Endodermal cell (in vitro differentiated cells): ENCODE results near the gene RPH3AL. TPM values are rescaled to one million over a fixed set of nuclear protein-coding genes. Genes with fewer than 3 reads are reported as not detected.

Experiments
- DNase-seq: peaks from one replicate; pipeline ENCODE4 v3.0.0-alpha.2; 2017
- H3K27ac ChIP-seq: 2 replicates; pipeline ENCODE4 v1.5.1; 2013; ENCODE audit warnings: mild to moderate bottlenecking, low read depth, low read length, moderate library complexity
- H3K27me3 ChIP-seq: 2 replicates; pipeline ENCODE4 v1.6.1; 2013; ENCODE audit warnings: mild to moderate bottlenecking, low read length, moderate library complexity; ENCODE audit not compliant: insufficient read depth, control insufficient read depth, poor library complexity, severe bottlenecking
- H3K36me3 ChIP-seq: 2 replicates; pipeline ENCODE4 v1.7.0; 2013; ENCODE audit warnings: mild to moderate bottlenecking, low read length, moderate library complexity; ENCODE audit not compliant: control insufficient read depth, insufficient read depth
- H3K4me1 ChIP-seq: one replicate; pipeline ENCODE4 v1.7.0; 2013; ENCODE audit warnings: low read length; ENCODE audit not compliant: control insufficient read depth, insufficient read depth
- H3K4me3 ChIP-seq: 2 replicates; pipeline ENCODE4 v1.5.1; 2013; ENCODE audit warnings: mild to moderate bottlenecking, low read length, moderate library complexity
- H3K9ac ChIP-seq: 2 replicates; pipeline ENCODE4 v1.6.1; 2013; ENCODE audit warnings: mild to moderate bottlenecking, low read length, moderate library complexity; ENCODE audit not compliant: poor library complexity, severe bottlenecking; ENCODE audit errors: extremely low read depth
- H3K9me3 ChIP-seq: 2 replicates; pipeline ENCODE4 v1.6.1; 2013; ENCODE audit warnings: mild to moderate bottlenecking, low read length, moderate library complexity; ENCODE audit not compliant: control insufficient read depth
- H3K27ac Mint-ChIP-seq: 2 replicates; pipeline ENCODE4 v1.8.0; 2020; ENCODE audit warnings: mixed read lengths
- H3K27me3 Mint-ChIP-seq: 2 replicates; pipeline ENCODE4 v1.8.0; 2021; ENCODE audit warnings: mild to moderate bottlenecking, mixed read lengths; ENCODE audit not compliant: insufficient read depth
- H3K36me3 Mint-ChIP-seq: 2 replicates; pipeline ENCODE4 v1.8.0; 2020; ENCODE audit warnings: low read depth, mixed read lengths
- H3K4me1 Mint-ChIP-seq: 2 replicates; pipeline ENCODE4 v1.8.0; 2020; ENCODE audit warnings: mixed read lengths
- H3K4me3 Mint-ChIP-seq: 2 replicates; pipeline ENCODE4 v1.8.0; 2020; ENCODE audit warnings: mild to moderate bottlenecking, moderate library complexity, mixed read lengths
- H3K9me3 Mint-ChIP-seq: 2 replicates; pipeline ENCODE4 v1.8.0; 2020; ENCODE audit warnings: mild to moderate bottlenecking, mixed read lengths
- WGBS, 2 experiments: methylation state at CpG; one replicate each; pipeline versions ENCODE4 v1.1.5 to v1.1.7; 2013; ENCODE audit warnings: missing lambda C conversion rate in 2 of 2, mixed read lengths in 1 of 2; ENCODE audit not compliant: insufficient coverage in 1 of 2, insufficient read length in 1 of 2; 5-methylcytosine and 5-hydroxymethylcytosine counted together
- total RNA-seq, 2 donors: library from RNA; stranded (reverse); fragmentation: NEBNext Ultra II Directional in 1 of 2; extraction: Animal tissue kit (Norgen Biotek cat#: 25700) in 1 of 2; gene quantifications; 2 replicates in 1 of 2; 3 replicates in 1 of 2; pipeline ENCODE4 v1.2.1, GENCODE V29; 2021
- TF ChIP-seq, protein P1 (sequence below): fragments of 200-600 bp; sonication (generic); conservative IDR thresholded peaks from 2 replicates; pipeline ENCODE4 v1.5.0; 2021; ENCODE audit warnings: antibody characterized with exemption, mild to moderate bottlenecking

Gene RPH3AL
- total RNA-seq, 2 donors from 2014 or later = 14.7 to 16.9 TPM

DNA sequence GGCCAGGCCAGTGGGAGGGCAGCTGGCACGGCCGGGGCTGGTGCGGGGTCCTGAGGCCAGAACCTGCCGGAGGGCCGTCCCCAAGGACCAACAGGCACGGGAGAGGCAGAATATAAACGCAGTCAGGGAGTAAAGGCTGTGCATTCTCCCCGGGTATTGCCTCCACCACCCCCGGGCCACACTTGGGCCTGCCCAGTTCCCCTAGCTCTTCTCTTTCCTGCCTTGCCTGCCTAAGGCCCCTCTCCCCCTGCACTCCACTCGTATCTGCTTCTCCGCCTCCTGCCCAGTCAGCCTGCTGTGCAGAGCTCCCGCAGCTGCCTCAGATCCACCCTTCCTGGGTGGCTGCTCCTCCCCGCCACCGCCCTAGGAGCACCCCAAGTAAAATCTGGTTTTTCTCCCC, 5.0 kb upstream of the RPH3AL start:
- no peaks in the 10 kb centered on the region for H3K27me3 Mint-ChIP-seq
- no peaks in the 10 kb centered on the region for H3K27me3 ChIP-seq
- no peak overlapping the region for H3K9ac ChIP-seq
- no peaks in the 10 kb centered on the region for H3K9me3 ChIP-seq
- no peak overlapping the region for H3K4me3 Mint-ChIP-seq
- peaks cover 7% of the 10 kb centered on the region for H3K4me1 ChIP-seq
- TF ChIP-seq, protein P1, sequence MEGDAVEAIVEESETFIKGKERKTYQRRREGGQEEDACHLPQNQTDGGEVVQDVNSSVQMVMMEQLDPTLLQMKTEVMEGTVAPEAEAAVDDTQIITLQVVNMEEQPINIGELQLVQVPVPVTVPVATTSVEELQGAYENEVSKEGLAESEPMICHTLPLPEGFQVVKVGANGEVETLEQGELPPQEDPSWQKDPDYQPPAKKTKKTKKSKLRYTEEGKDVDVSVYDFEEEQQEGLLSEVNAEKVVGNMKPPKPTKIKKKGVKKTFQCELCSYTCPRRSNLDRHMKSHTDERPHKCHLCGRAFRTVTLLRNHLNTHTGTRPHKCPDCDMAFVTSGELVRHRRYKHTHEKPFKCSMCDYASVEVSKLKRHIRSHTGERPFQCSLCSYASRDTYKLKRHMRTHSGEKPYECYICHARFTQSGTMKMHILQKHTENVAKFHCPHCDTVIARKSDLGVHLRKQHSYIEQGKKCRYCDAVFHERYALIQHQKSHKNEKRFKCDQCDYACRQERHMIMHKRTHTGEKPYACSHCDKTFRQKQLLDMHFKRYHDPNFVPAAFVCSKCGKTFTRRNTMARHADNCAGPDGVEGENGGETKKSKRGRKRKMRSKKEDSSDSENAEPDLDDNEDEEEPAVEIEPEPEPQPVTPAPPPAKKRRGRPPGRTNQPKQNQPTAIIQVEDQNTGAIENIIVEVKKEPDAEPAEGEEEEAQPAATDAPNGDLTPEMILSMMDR = no peak
- 79 to 83% methylated on average over 9 to 14 of the region's 14 CpGs for WGBS, 2 experiments
- no peak overlapping the region for H3K27ac ChIP-seq
- peaks cover 10% of the 10 kb centered on the region for H3K4me1 Mint-ChIP-seq
- no peak overlapping the region for H3K27ac Mint-ChIP-seq
- no peaks in the 10 kb centered on the region for H3K36me3 ChIP-seq
- H3K36me3 Mint-ChIP-seq = peaks cover 12% of the 10 kb centered on the region
- no peak overlapping the region for H3K4me3 ChIP-seq
- H3K9me3 Mint-ChIP-seq = peaks cover 20% of the 10 kb centered on the region
- DNase-seq = no peak

GRCh38 chr17:356671-357434, 4.2 kb upstream of the RPH3AL start:
- H3K4me1 ChIP-seq = peaks cover 14% of the 10 kb centered on the region
- peaks cover 18% of the 10 kb centered on the region for H3K4me1 Mint-ChIP-seq

DNA sequence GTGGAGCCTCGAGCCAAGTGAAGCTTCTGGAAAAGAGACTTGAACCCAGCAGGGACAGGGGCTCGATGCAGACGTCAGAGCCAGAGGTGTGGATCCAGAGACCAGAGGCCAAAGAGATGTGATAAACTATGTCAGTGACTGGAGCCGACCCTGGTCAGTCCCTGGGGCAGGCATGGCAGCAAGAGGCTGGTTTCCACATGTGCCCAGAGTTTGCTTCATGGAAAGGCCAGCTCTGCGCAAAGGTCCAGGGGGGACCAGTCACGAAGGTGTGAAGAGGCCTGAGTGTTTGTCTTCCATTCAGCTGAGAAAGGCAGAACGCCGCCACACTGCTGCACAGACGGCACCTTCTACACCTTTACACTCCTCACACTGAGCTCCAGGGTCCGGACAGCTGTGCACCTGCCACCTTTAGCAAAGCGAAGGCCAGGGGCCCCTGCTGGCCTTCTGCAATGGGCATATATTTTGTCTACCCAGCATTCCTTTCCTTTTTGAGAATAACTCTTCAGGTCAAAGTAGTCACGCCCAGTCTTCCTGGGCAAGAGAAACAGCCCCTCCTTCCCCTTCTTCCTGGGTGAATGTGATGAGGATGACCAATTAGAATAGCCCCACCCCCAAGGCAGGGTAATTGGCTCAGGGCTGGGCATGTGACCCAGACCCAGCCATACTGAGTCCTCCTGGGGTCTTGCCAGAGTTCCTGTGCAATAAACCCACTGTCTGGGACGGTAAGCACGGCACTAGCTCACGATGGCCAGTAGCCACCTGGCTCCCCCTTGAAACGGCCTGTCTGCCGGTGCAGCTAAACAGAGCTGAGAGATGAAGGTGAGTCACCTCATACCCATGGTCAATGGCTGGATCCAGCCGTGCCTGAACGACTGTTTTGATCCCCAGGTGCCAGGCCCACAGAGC, 2.3 kb upstream of the RPH3AL start:
- Histone ChIP-seq H3K36me3 (no peaks in the 10 kb centered on the region), H3K27ac (no peak overlapping the region), H3K9ac (no peak overlapping the region), H3K4me1 (peaks cover 15% of the 10 kb centered on the region), H3K4me3 (no peak overlapping the region), H3K27me3 (no peaks in the 10 kb centered on the region), H3K9me3 (no peaks in the 10 kb centered on the region)
- H3K27ac Mint-ChIP-seq = no peak overlapping the region
- WGBS, 2 experiments = 86 to 90% methylated on average over 16 to 19 of the region's 19 CpGs
- TF ChIP-seq, protein P1 = no peak
- peaks cover 7% of the 10 kb centered on the region for H3K36me3 Mint-ChIP-seq
- H3K27me3 Mint-ChIP-seq = no peaks in the 10 kb centered on the region
- DNase-seq = no peak
- no peak overlapping the region for H3K4me3 Mint-ChIP-seq
- peaks cover 14% of the 10 kb centered on the region for H3K9me3 Mint-ChIP-seq
- peaks cover 22% of the 10 kb centered on the region for H3K4me1 Mint-ChIP-seq

More at GRCh38 chr17:356671-357434, 4.2 kb upstream of the RPH3AL start:
- WGBS, 2 experiments = 92% methylated on average over 21 to 30 of the region's 30 CpGs
- Mint-ChIP-seq H3K9me3 (peaks cover 14% of the 10 kb centered on the region), H3K4me3 (no peak overlapping the region), H3K27me3 (no peaks in the 10 kb centered on the region), H3K36me3 (peaks cover 7% of the 10 kb centered on the region), H3K27ac (no peak overlapping the region)
- H3K4me3 ChIP-seq = no peak overlapping the region
- no peaks in the 10 kb centered on the region for H3K9me3 ChIP-seq
- TF ChIP-seq, protein P1 = no peak
- no peak for DNase-seq
- no peak overlapping the region for H3K27ac ChIP-seq
- H3K27me3 ChIP-seq = no peaks in the 10 kb centered on the region
- H3K36me3 ChIP-seq = no peaks in the 10 kb centered on the region
- no peak overlapping the region for H3K9ac ChIP-seq
